ENCODE measurements around the gene PAPPA2.

Gene PAPPA2

DNA sequence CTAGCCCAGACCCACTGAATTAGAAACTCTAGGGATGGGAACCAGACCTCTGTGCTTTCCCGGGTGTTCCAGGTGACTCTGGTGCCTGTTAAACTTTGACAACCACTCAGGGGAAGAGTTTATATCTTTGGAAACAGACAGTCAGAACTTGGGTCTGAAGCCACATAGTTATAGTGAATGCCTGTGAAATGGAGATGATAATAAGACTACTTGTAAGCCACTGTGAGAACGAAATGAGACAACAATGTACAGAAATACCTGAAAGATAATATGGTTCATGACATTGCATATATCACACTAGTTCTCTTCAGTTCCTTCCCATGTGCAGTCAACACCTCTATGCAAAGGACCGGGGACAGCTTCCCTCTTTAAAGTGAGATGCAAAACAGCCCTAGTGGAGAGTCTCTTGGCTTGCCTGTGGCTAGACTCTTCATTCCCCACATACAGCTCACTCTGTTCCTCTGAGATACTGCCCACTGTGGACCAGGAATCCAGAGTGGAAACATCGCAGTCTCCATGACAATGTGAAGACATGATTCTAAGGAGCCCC lies 414.1 kb downstream of the PAPPA2 start:
- no peak for DNase-seq

DNA sequence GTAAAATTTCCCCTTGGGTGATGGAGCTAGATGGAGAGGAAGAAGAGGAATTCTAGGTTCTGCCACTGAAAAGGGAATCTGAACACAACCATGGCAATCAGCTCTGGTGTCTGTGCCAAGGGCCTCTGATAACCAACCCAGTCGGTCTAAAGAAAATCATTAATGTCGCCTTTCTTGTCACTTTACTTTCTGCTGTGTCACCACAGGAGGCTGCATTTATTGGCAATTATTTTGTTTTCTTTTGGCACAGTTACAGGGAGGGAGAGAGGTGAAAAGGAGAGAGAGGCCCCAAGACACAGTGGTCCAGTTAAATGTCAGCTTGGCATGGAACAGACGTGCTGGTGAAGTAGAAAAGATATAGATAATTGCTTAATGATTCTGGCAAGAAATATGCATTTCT lies 414.6 kb downstream of the PAPPA2 start:
- DNase-seq = no peak

DNA sequence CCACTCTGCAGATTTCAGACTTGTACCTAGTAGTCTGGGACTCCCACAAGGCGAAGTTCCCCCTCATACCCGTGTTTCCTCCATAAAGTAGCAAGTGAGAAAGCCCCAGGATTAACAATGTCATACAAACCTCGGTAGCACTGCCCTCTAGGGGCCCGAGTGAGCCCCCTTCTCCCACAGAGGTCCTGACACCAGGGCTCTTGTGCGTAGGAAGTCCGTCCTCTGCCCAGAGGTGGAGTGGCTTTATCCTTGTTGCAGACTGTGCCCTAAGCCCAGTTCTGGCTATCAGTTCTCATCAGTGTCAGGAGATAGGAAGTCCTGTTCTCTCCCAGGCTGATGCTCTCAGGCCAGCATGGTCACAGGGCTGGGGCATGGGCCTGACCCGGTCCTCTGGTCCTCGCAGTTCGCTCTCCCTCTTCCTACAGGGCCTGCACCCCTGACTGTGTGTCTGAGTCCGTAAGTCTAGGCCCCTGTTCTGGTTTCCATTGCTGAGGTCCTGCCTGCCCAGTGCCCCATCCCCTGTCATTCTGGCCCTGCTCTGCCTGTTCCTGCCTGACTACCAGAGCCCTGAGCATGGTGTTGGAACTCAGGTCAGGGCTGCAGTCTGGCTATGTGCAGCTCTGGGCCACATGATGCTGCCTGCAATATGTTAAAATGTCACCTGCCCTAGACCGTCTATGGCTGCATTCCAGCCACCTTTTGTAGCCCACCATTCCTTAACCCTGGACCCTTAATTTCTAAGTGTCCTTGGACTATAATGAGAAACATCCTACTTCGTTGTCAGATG lies 416.0 kb downstream of the PAPPA2 start:
- no peak for DNase-seq

DNA sequence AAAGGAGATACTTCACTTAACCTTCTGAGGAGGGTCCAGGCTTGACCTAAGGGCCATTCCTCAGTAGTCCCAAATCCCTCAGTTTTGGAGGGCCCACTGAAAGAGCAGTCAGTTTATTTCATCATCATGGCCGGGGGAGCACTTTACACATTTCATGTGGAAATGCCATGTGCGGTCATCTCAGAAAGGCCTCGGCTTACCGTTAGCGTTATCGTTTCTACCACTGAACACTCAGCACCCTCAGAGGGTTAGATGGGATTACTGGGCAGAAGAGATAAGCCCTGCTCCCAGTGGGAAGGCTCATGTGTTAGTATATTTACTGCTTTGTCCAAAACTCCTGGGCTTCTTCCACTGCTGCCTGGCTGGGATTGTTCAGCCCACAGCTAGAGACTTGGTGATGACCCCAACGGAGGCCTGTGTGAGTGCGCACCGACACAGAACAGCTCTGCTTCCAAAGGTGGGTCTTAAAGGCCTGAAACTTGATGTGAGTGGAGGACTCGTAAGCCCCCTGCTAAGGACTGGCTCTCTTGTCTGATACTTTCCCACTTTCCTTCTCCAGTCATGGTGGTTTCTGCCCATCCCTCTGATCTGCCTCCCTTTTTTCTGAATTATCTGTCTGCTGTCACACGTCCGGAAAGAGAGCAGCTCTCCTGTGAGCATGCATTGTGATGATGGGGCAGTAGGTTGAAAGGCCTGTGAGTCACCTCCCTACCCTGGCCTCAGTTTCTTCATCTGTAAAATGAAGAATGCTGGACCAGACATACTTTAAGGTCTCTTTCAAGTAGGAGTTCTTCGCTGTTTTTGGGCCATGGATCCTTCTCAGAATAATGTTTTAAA lies 417.0 kb downstream of the PAPPA2 start:
- no peak for DNase-seq

DNA sequence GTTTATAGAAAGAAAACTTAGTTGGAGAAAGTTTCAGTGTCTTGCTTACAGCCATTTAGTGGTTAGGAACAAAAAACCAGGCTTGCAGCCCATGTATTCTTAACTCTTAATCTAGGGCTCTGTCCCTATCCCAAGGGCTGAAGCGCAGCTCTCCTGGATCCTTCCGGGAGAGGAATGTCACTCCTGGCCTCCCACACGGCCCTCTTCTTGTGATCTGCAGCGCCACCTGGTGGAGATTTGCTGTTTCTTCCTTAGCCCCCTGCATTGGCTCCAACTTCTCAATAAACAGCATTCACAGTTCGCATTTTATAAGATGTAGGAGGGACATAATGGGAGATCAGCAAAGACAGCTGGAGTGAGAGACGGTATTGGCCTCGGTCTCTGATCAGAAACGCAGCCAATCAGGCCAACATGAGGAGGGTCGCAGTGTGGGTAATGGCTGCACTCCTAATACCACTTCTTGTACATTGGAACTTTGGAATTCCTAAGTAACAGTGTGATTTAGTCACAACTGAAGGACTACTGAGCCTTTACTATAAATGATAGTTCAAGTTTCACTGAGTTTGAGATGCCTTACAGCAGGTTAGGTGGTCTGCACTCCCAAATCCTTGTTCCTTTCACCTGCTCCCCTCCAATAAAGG lies 418.1 kb downstream of the PAPPA2 start:
- DNase-seq = peak; percentile 63 to 77

DNA sequence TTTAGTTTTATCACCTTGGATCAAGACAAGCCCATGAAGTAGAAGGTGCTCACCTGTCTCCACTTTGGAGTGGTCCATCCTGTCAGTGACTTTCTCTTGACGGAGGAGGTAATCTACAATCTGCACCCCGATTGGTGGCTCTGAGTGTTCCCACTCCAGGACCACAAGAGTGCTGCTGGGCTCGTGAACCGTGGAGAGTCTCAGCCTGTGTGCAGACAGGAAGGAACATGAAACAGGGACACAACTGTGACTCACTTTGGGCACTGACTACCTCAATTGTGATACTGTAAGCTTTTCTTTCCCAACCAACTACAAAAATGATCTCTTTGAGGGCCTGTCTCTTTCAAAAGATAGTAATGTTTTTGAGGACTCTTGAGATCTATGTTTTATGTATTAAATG lies 421.3 kb downstream of the PAPPA2 start:
- no peak for DNase-seq

DNA sequence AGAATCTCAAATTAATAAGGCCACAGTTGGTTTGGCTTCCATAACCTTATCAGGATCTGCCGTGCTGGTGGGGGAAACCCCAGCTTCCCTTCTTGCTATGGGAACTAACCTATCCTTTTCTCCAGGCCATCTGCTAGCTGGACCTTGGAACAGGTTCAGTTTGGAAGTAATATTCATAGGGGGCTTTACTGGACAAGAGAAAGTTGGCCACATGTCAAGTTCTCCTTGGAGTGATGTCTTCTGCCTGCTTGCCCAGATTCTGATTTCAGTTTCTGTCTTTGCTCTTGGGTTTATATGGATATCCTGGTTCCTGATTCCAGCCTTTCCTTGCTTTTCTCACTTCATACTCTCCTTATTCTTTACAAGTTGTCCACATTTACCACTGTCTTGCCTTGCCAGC lies 421.9 kb downstream of the PAPPA2 start:
- DNase-seq = no peak

DNA sequence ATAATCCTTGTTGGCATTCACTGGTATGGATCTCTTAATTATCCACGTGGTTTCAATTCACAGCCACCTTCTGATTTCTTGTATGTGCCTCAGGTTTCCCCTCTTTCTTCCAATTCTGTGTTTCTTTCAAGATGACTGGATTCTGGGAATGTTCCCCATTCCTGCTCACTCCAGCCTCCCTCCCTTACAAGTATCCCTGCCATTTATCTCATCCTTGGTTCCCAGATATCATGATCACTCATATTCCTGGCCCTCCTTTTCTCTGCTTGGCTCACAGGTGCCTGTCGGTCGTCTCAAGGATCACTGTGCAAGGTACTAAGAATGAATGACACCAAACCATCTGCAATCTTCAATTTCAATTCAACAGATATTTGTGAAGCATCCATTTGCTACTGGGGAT lies 422.4 kb downstream of the PAPPA2 start:
- no peak for DNase-seq

DNA sequence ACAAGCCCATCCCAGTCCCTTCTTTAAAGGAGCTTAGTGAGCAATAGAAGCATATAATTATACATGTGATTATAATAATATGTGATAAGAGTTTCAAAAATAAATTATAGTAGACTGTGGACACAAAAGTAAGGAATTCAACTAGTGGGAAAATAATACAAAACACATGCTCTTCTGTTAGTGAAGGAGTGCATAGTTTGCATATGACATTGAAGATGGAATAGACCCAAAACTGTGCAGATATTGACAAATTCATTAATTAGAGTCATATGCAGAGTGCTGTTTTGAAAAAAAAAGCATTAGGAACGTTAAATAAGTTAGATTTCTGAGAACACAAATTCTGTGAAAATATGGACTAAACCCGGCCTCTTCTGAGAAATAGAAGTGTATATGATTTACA lies 422.8 kb downstream of the PAPPA2 start:
- DNase-seq = no peak

DNA sequence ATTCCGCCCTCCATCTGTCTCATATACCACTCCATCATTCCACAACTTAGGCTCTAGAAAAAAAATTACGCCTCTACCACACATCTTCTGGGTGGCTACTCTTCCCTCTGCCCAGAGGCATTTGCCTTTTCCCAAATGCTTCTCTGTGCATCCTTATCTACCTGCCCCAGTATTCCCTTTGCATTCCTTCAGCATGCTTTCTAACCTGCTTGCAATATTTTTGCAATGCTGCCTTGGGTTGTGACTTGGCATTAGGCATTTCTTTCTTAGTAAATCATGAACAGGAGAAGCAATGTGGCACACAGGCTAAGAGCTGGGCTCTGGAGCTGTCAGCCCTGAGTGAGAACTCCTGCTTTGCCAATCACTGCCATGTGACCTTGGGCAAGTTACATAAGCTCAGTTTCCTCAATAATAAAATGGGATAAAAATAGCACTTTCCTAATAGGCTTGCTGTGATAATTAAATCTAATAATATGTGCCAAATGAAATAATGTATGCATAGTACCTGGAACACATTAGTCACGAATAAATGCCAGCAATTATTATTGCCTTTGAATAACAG lies 425.6 kb downstream of the PAPPA2 start:
- DNase-seq = no peak

DNA sequence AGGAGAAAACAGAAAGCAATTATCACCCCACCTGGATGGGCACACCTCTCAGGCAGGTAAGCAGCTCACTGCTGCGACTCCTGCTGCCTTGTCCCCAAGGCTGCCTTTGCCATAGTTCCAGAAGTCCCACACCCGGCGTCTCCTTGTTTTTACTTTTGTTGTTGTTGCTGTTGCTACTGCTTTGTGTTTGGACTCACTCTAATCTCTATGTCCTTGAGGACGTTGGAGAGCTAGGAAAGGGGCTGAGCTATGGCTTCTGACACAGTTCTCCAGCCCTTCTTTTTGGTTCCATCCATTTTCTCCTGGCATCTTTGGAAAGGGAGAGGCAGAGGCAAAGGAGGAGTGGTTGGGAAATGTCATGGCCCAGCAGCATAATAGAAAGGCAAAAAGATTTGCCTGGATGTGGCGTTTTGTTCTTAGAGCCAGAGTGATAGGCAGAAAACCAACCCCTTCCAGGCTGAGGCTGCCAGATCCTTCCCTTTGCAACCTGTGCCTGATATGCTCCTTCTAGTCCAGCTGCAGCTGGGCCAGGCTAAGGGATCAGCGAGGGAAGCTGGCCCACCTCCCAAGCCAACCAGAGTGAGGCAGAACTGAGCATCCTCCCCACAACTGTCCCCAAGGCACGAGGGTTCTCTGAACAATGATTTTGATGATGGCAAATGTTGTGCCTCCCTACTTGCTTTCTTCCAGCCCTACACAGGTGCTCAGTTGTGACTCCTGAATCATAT lies 430.8 kb downstream of the PAPPA2 start:
- DNase-seq = no peak

DNA sequence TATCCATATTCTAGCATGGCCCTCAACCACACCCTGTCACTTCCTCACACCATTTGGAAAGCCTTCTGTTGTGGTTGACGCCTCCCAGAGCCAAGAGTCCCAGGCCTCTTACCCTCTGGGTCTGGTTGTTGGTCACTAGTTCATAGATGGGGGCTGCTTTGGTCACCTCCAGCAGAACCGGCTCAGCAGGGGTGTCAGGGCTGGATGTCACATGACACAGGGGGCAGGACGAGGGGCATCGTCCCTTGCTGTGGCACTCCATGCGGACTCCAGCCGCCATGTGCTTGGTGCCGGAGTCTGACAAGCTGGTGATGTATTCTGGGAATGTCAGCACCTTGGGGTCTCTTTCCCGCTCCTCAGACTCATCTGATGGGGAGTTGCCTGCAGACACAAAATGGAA lies 431.5 kb downstream of the PAPPA2 start:
- DNase-seq = no peak
